Activated T-cell treated with anti-CD3 and anti-CD28 coated beads, Interleukin-2, amount 50 U/mL, for 24 hours (primary cell): Measurements from ENCODE around the gene PTPN20.

Source experiments
- DNase-seq: peaks from one replicate; pipeline ENCODE4 v3.0.0-alpha.2; 2020
- H3K27ac Mint-ChIP-seq: 2 replicates; pipeline ENCODE4 v1.8.0; 2020; ENCODE audit warnings: mild to moderate bottlenecking, mixed read lengths
- H3K27me3 Mint-ChIP-seq: 2 replicates; pipeline ENCODE4 v1.8.0; 2020; ENCODE audit warnings: mixed read lengths
- H3K36me3 Mint-ChIP-seq: 2 replicates; pipeline ENCODE4 v1.8.0; 2020; ENCODE audit warnings: low read depth, mixed read lengths
- H3K4me1 Mint-ChIP-seq: 2 replicates; pipeline ENCODE4 v1.8.0; 2020; ENCODE audit warnings: low read depth, mixed read lengths
- H3K4me3 Mint-ChIP-seq: 2 replicates; pipeline ENCODE4 v1.8.0; 2020; ENCODE audit warnings: mild to moderate bottlenecking, moderate library complexity, mixed read lengths
- H3K9me3 Mint-ChIP-seq: 2 replicates; pipeline ENCODE4 v1.8.0; 2020; ENCODE audit warnings: mixed read lengths

PTPN20 gene

GRCh38 chr10:47041396-47042198, 130.4 kb downstream of the PTPN20 start:
- Mint-ChIP-seq H3K27ac (no peak overlapping the region), H3K4me1 (no peaks in the 10 kb centered on the region), H3K27me3 (no peaks in the 10 kb centered on the region), H3K4me3 (no peak overlapping the region), H3K9me3 (no peaks in the 10 kb centered on the region), H3K36me3 (no peaks in the 10 kb centered on the region)
- DNase-seq, result no peak

- H3K4me3 Mint-ChIP-seq, result no peak overlapping the region
- no peaks in the 10 kb centered on the region for H3K4me1 Mint-ChIP-seq
- H3K36me3 Mint-ChIP-seq, result no peaks in the 10 kb centered on the region
- H3K9me3 Mint-ChIP-seq, result no peaks in the 10 kb centered on the region
- no peak overlapping the region for H3K27ac Mint-ChIP-seq
- H3K27me3 Mint-ChIP-seq, result no peaks in the 10 kb centered on the region
- no peak for DNase-seq
Observed at GRCh38 chr10:47042199-47042473, 130.9 kb downstream of the PTPN20 start.

DNA sequence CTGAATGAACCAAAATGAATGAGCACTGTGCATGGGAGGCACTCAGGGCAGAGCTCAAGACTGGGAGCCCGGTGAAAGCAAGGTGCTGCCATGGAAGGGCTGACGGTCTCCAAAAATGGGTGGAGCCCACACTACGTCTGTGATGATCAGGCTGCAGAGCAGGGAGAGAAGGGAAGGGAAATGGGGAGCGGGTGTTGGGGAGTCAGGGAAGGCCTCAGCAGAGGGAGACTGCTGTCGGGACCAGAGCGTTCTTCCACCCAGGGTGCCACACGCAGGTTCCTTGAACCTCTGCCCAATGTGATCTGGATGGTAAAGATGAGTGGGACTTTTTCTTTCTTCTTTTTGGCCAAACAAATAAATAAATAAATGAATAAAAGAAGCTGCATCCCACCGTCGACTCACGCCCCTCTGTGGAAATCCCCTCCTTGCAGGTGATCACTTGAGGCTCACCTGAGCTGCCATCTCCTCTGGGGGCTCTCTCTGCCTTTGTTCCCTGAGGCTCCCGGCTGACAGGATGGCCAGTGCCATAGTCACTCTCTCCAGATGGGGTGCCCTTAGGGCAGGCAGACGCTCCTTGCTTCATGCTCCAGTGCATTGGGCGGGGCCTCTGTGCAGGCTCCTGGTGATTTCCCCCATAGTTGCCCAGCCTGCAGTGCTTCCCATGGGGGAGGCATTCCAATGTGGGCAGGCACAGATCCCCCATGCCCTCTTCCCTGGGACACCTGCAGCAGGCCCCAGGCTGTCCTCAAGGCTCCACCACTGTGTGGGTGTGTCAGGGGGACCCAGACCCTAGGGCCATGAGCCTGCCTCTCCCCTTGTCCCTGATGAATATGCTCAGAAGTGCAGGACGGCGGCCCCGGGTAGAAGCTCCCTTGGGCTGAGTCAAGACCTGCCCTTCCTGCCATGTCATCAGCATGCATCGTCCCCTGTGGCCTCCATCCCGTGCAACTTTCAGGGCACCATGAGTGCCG, 131.8 kb downstream of the PTPN20 start:
- DNase-seq, result no peak
- H3K9me3 Mint-ChIP-seq, result no peaks in the 10 kb centered on the region
- H3K36me3 Mint-ChIP-seq, result no peaks in the 10 kb centered on the region
- no peak overlapping the region for H3K27ac Mint-ChIP-seq
- peaks cover 8% of the 10 kb centered on the region for H3K4me1 Mint-ChIP-seq
- H3K27me3 Mint-ChIP-seq, result no peaks in the 10 kb centered on the region
- H3K4me3 Mint-ChIP-seq, result no peak overlapping the region

DNA sequence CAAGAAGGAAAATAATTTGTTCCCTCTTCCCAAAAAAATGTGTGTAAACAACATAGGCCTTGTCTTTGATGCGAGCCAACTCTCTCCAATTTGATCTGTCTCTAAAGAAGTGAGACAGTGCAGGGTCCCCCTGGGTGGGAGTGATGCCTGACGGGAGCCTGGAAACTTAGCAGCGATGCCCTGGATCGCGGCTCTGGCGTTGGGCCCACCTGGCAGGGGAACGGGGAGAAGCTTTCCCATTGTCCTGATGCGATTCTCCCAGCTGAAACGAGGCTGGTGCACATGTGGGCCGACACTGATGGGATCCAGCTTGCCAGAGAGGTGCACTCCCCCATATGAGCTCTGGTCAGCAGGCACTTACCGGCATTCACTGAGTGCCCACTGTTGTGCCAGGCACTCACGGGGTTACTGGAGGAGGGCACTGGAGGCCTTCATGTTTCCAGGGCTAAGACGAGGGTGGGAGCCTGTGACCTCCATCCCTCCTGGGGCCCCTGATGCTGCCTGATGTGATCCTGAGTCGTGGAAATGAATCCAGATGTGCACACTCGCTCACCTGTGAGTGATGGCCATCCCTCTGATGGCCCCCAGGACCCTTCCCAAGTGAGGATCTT, 132.8 kb downstream of the PTPN20 start:
- no peak overlapping the region for H3K4me3 Mint-ChIP-seq
- no peaks in the 10 kb centered on the region for H3K36me3 Mint-ChIP-seq
- no peak for DNase-seq
- H3K4me1 Mint-ChIP-seq, result peaks cover 16% of the 10 kb centered on the region
- H3K9me3 Mint-ChIP-seq, result no peaks in the 10 kb centered on the region
- H3K27ac Mint-ChIP-seq, result no peak overlapping the region
- H3K27me3 Mint-ChIP-seq, result no peaks in the 10 kb centered on the region

DNA sequence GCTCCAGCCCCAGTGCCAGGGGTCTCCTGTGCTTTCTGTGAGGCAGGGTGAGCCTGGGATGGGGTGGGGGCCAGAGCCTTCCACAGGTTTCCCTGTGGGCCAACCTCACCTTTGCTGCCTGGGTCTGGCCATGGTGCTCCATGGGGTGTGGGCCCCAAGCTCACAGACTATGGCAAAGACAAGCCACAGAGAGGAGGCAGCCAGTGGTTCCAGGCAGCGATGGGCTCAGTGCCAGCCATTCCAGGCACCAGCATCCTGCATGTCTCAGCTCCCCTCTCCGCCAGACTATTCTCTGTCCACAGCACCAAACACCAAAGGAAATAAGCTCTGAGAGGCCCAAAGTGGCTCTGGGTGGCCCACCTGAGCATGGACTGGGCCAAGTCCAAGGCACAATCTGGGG, 133.5 kb downstream of the PTPN20 start:
- H3K36me3 Mint-ChIP-seq, result no peaks in the 10 kb centered on the region
- no peak overlapping the region for H3K27ac Mint-ChIP-seq
- H3K9me3 Mint-ChIP-seq, result no peaks in the 10 kb centered on the region
- no peak for DNase-seq
- peaks cover 16% of the 10 kb centered on the region for H3K4me1 Mint-ChIP-seq
- no peaks in the 10 kb centered on the region for H3K27me3 Mint-ChIP-seq
- no peak overlapping the region for H3K4me3 Mint-ChIP-seq

DNA sequence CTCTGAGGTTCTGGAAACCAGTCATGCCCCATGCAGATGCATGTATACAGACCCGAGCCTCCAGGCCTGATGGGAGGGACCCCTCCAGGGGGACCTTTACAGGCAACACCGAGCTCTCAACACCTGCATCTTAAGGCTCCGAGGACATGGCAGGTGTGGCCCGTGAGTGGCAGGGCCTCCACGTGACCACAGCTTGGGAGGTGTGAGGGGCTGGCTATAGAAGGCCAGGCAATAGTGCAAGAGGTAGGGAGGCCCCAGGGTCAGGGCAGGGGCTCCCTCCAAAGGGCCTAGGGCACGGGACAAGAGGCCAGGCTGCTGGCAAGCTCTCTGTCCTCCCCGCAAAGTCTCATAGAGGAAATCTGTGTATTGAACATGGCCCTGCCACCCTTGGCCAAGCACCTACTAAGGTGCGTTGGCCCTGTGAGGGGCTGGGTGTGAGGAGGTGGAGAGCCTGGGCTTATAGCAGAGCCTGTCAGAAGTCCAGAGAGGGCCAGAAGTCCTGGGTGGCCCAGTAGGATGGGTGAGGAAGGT, 134.2 kb downstream of the PTPN20 start:
- Mint-ChIP-seq H3K4me3 (no peak overlapping the region), H3K27ac (no peak overlapping the region), H3K9me3 (no peaks in the 10 kb centered on the region), H3K36me3 (no peaks in the 10 kb centered on the region), H3K4me1 (peaks cover 16% of the 10 kb centered on the region), H3K27me3 (no peaks in the 10 kb centered on the region)
- peak; percentile 20 for DNase-seq

DNA sequence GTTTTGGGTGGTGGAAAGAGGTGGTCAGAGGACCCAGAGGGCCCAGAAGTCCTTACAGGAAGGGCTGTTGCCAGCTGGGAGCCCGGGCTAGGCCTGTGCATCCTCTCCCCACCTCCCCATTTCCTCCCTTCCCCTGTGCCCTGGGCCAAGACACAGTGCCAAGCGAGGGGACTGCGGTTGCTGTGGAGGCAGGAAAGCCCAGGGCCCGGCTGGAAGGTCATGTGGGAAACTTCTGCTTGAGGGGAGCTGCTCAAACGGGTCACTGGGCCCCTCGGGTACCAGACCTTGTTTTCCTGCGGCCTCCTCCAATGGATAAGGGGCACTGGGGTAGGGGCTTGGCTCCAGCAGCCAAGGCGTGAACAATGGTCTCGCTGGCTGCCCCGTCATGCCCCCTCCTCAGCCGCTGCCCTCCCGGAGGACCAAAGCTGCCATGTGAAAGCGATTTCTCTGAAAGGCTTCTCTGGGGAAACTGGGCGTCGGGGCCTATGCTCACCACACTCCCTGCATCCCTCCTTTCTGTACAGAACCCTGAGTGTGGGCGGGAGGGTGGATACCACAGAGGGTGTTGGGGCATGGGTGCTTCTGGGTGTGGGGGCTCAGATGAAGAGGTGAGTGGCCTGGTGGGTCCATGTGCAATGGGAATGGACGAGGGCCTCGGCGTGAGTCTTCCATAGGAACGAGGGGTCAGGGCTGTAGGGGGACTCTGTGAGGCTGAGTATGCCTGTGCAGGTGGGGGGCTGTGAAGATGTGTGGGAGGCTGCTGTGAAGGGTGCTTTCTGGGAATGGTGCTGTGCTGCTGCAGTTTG, 135.3 kb downstream of the PTPN20 start:
- peak; percentile 28 for DNase-seq
- H3K4me1 Mint-ChIP-seq, result peaks cover 16% of the 10 kb centered on the region
- no peak overlapping the region for H3K27ac Mint-ChIP-seq
- no peak overlapping the region for H3K4me3 Mint-ChIP-seq
- H3K27me3 Mint-ChIP-seq, result no peaks in the 10 kb centered on the region
- H3K9me3 Mint-ChIP-seq, result no peaks in the 10 kb centered on the region
- H3K36me3 Mint-ChIP-seq, result no peaks in the 10 kb centered on the region

DNA sequence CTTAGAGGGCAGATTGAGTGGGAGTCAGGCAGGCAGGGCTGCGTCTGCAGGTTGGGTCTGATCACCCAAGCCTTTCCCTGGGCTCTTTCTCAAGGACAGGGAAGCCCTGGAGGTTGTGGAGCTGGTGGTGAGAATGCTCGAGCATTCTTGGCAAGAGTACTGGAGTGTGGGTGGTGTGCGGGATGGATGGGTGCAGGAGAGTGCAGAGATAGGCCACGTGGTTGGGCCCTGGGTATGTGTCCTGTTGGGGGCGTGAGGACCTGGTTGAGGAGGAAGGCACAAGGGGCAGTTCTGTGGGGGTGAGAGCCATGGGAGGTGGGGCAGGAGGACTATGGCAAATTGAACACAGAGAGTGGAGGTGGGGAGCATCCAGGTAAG, 135.9 kb downstream of the PTPN20 start:
- DNase-seq, result no peak
- peaks cover 16% of the 10 kb centered on the region for H3K4me1 Mint-ChIP-seq
- no peaks in the 10 kb centered on the region for H3K27me3 Mint-ChIP-seq
- no peaks in the 10 kb centered on the region for H3K36me3 Mint-ChIP-seq
- H3K27ac Mint-ChIP-seq, result no peak overlapping the region
- no peaks in the 10 kb centered on the region for H3K9me3 Mint-ChIP-seq
- no peak overlapping the region for H3K4me3 Mint-ChIP-seq

DNA sequence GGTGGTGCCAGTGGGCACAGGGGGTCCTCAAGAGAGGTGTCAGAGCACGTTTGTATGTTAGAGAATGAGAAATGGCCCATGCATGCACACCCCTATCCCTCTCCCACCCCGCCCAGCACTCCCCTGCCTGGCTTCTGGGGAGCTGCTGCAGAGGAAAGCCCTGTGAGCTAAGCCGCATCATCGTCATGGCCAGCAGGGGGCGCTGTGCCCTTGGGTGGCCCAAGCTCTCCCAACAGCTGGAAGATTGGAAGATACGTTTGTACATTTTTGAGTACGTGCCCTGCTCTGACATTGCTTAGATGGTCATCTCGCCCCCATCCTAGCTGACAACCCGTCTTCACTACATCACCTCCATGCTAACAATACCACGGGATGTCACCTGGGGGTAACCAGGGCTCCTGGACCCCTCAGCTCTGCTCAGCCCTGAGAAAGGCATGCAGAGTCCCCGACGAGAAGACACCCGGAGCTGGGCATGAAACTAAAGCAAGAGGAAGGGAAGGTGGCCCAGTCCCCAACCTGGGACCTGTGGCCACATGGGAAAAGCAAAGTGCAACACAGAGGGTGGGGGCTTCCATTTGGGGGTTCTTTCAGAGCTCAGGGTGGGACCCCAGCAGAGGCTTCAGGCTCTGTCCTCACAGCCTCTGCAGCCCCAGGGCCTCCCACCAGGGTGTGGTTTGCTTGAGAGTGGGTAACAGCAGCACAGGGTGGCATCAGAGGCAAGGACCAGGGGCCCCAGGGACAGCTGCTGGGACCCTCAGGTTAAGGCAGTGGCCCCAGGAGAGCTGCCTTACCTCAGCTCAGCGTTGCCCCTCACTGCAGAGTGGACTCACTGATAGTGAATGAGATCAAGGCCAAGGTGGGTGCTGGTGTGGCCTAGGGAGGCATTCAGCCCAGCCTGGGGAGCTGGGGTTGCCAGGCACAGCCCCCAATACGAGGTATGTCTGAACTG, 136.6 kb downstream of the PTPN20 start:
- DNase-seq, result peak; percentile 88
- no peak overlapping the region for H3K27ac Mint-ChIP-seq
- no peaks in the 10 kb centered on the region for H3K36me3 Mint-ChIP-seq
- H3K27me3 Mint-ChIP-seq, result no peaks in the 10 kb centered on the region
- no peaks in the 10 kb centered on the region for H3K9me3 Mint-ChIP-seq
- peaks cover 16% of the 10 kb centered on the region for H3K4me1 Mint-ChIP-seq
- no peak overlapping the region for H3K4me3 Mint-ChIP-seq

- no peak overlapping the region for H3K4me3 Mint-ChIP-seq
- peaks cover 16% of the 10 kb centered on the region for H3K4me1 Mint-ChIP-seq
- no peaks in the 10 kb centered on the region for H3K27me3 Mint-ChIP-seq
- no peaks in the 10 kb centered on the region for H3K36me3 Mint-ChIP-seq
- H3K27ac Mint-ChIP-seq, result no peak overlapping the region
- DNase-seq, result peak; percentile 37
- H3K9me3 Mint-ChIP-seq, result no peaks in the 10 kb centered on the region
Observed at GRCh38 chr10:47048526-47048905, 137.3 kb downstream of the PTPN20 start.

GRCh38 chr10:47049056-47049851, 138.0 kb downstream of the PTPN20 start:
- DNase-seq, result peak; percentile 27
- H3K4me1 Mint-ChIP-seq, result peaks cover 16% of the 10 kb centered on the region
- H3K27ac Mint-ChIP-seq, result no peak overlapping the region
- no peaks in the 10 kb centered on the region for H3K9me3 Mint-ChIP-seq
- H3K36me3 Mint-ChIP-seq, result no peaks in the 10 kb centered on the region
- no peaks in the 10 kb centered on the region for H3K27me3 Mint-ChIP-seq
- H3K4me3 Mint-ChIP-seq, result no peak overlapping the region

DNA sequence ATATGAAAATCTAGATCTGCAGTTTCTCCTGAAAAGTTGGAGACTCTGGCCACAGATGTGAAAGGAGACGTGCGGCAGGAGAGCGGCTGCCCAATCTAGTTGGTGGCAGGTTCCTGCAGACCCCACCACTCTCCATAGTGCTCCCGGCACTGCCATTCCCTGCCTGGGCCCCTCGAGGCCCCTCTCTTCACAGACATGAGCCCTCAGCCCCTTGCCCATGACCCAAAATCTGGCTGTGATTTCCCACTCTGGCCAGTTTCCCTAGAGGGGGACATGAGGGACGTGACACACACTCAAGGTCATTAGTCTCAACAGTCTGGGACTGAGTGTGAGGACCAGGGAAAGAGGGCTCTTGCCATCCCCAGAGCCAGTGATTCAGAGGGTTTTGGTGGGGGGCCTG, 138.7 kb downstream of the PTPN20 start:
- DNase-seq, result peak; percentile 15
- peaks cover 16% of the 10 kb centered on the region for H3K4me1 Mint-ChIP-seq
- no peaks in the 10 kb centered on the region for H3K9me3 Mint-ChIP-seq
- H3K36me3 Mint-ChIP-seq, result no peaks in the 10 kb centered on the region
- H3K27ac Mint-ChIP-seq, result no peak overlapping the region
- H3K27me3 Mint-ChIP-seq, result no peaks in the 10 kb centered on the region
- H3K4me3 Mint-ChIP-seq, result no peak overlapping the region
